T-helper 1 cell treated with Interleukin-12 subunit alpha and Interleukin-12 subunit beta and Interleukin-4 antibody, amounts not matched to agents 30 μg/mL and 1 μg/mL, for 36 hours (primary cell): ENCODE data around the gene JSRP1.

Experiments used
- H3K27ac Mint-ChIP-seq: one replicate; pipeline ENCODE4 v1.8.0; 2021; ENCODE audit warnings: mild to moderate bottlenecking, mixed read lengths
- H3K27me3 Mint-ChIP-seq: one replicate; pipeline ENCODE4 v1.8.0; 2021; ENCODE audit warnings: low read depth, mixed read lengths
- H3K36me3 Mint-ChIP-seq: one replicate; pipeline ENCODE4 v1.8.0; 2021; ENCODE audit warnings: low read depth, mixed read lengths
- H3K4me1 Mint-ChIP-seq: one replicate; pipeline ENCODE4 v1.8.0; 2021; ENCODE audit warnings: low read depth, mixed read lengths
- H3K4me3 Mint-ChIP-seq: one replicate; pipeline ENCODE4 v1.8.0; 2021; ENCODE audit warnings: mild to moderate bottlenecking, moderate library complexity, mixed read lengths
- H3K9me3 Mint-ChIP-seq: one replicate; pipeline ENCODE4 v1.8.0; 2021; ENCODE audit warnings: mixed read lengths

The JSRP1 gene

DNA sequence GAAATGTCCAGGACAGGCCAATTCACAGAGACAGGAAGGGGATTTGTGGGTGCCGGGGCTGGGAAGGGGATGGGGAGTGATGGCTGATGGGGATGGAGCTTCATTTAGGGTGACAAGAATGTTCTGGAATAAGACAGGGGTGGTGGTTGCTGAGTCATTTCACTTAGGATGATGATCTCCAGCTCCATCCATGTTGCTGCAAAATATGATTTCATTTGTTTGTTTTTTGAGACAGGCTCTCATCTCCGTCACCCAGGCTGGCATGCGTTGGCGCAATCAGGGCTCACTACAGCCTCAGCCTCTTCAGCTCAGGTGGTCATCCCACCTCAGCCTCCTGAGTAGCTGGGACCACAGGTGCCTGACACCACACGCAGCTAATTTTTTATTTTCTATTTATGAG, 3.1 kb upstream of the JSRP1 start:
- H3K36me3 Mint-ChIP-seq: no peaks in the 10 kb centered on the region
- H3K4me3 Mint-ChIP-seq: no peak overlapping the region
- H3K27me3 Mint-ChIP-seq: no peaks in the 10 kb centered on the region
- H3K4me1 Mint-ChIP-seq: peaks cover 26% of the 10 kb centered on the region
- peak overlapping the region; percentile 86 for H3K27ac Mint-ChIP-seq
- H3K9me3 Mint-ChIP-seq: no peaks in the 10 kb centered on the region

DNA sequence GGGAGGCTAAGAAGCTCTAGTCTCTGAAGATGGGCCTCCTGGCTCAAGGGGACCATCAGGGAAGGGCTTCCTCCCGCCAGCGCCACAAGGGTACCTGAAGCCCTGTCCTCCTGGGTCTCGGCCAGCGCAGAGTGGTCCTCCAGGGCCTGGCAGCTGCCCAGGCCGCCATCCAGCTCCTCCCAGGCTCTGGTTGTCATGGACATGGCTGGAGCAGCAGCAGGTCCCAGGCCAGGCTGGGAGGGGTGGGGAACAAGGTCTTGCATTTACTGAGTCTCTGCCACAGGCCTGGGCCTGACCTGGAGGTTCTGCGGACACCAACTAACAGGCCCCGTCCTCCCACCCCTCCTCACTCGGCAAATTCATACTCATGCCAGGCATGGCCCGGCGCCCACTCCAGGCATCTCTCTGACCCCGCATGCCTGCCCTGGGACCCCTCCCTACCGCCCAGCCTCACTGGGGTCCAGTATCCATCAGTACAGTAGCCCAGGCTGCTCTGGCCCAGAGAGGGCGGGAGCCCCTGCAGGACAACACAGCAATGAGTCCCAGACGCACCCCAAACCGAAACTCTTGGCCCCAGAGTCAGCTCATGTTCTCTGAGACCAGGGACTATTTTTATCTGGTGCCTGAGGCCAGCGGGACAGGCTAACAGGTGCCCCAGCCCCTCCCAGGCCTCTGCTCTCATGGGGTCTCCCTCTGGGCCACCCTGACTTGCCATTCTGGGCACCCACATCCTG, 938 bp downstream of the JSRP1 start:
- no peaks in the 10 kb centered on the region for H3K9me3 Mint-ChIP-seq
- H3K27ac Mint-ChIP-seq: no peak overlapping the region
- H3K36me3 Mint-ChIP-seq: no peaks in the 10 kb centered on the region
- peaks cover 19% of the 10 kb centered on the region for H3K4me1 Mint-ChIP-seq
- H3K27me3 Mint-ChIP-seq: peaks cover 8% of the 10 kb centered on the region
- no peak overlapping the region for H3K4me3 Mint-ChIP-seq

DNA sequence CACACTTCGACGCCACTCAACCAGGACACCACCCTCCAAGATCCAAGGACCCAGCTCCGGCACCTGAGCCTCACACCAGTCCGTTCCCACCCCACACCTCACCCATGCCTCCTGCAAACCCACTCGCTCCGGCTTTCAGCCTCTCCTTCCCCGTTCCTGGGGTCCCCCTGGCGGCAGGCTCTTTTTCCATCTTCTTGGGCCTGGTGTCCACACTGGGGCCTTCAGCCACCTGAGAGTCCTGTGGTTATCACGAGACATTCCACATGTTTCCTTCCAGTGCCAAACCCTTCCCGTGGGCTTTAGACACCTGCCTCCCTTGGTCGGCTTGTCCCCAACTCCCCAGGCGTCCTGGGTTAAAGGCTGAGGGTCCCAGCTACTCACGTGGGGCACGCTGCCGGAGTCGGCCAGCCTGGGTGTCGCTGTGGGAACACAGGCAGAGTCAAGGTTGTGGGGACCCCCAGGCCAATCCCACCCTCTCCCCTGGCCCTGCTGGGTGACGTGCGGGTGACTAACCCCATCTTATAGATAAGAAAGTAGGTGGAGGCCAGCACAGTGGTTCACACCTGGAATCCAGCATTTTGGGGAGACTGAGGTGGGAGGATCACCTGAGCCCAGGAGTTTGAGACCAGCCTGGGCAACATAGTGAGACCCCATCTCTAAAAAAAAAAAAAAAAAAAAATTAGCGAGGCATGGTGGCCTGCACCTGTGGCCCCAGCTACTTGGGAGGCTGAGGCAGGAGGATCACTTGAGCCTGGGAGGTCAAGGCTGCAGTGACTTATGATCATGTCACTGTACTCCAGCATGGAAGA, 1.9 kb downstream of the JSRP1 start:
- peaks cover 8% of the 10 kb centered on the region for H3K27me3 Mint-ChIP-seq
- H3K36me3 Mint-ChIP-seq: no peaks in the 10 kb centered on the region
- H3K4me3 Mint-ChIP-seq: no peak overlapping the region
- H3K27ac Mint-ChIP-seq: no peak overlapping the region
- H3K4me1 Mint-ChIP-seq: peaks cover 17% of the 10 kb centered on the region
- no peaks in the 10 kb centered on the region for H3K9me3 Mint-ChIP-seq

DNA sequence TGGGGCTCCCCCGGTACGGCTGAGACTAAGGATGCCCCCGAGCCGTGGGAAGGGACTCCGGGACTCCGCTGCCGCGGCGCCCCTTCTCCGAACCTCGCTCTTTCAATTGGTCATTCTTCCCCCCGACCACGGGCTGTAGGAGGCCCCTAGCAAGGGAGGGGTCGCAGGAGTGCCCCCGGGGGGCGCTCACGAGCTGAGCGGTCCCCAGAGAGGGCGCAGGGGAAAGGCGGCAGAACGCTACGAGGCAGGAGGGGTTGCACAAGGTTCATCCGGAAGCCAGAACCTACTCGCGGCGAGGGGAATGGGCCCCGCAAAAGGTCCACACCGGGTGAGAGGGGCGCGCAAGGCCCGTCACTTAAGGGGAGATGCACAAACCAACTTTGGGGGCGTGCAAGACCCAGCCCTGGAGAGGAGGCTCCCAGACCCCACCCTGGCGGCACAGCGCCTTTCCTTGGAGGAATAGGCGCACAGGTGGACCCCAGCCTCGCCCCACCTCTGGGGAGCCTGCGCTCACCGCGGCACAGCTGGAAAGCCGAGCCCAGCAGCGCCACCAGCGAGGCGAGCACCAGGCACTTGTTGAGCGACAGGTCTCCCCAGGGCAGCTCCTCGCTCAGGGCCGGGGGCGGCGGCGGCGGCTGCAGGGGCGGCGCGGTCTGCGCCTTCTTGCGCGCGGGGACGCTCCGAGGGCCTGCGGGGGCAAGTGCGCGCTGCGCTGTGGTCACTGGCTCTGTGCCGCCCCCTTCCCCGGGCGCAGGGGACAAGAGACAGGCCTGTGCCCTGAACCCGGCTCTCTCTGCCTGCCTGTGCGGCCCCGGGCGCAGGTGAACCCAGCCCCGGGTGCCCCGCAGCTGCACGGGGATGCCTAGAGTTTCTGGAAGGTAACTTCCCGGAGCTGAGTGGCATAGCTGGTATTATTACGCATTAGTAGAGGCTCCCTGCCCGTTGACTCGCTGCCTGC, 2.8 kb downstream of the JSRP1 start:
- Mint-ChIP-seq H3K4me3 (peak overlapping the region; percentile 17), H3K27me3 (peaks cover 8% of the 10 kb centered on the region), H3K9me3 (no peaks in the 10 kb centered on the region), H3K4me1 (peaks cover 11% of the 10 kb centered on the region), H3K27ac (no peak overlapping the region), H3K36me3 (peaks cover 3% of the 10 kb centered on the region)

DNA sequence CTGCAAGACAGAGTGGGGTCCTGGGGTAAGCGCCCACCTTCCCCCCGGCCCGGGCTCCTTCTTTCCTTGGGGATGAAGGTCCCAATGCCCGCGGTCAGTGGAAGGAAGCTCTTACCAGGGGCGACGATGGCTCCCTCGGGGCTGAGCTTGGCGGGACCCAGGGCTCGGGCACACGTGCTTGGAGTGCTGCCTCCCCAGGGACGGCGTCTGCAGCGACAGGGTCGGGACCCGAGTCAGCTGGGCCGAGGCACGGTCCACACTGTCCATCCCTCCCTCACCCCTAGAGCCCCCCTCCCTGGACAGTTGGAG, 3.5 kb downstream of the JSRP1 start:
- H3K27ac Mint-ChIP-seq: no peak overlapping the region

DNA sequence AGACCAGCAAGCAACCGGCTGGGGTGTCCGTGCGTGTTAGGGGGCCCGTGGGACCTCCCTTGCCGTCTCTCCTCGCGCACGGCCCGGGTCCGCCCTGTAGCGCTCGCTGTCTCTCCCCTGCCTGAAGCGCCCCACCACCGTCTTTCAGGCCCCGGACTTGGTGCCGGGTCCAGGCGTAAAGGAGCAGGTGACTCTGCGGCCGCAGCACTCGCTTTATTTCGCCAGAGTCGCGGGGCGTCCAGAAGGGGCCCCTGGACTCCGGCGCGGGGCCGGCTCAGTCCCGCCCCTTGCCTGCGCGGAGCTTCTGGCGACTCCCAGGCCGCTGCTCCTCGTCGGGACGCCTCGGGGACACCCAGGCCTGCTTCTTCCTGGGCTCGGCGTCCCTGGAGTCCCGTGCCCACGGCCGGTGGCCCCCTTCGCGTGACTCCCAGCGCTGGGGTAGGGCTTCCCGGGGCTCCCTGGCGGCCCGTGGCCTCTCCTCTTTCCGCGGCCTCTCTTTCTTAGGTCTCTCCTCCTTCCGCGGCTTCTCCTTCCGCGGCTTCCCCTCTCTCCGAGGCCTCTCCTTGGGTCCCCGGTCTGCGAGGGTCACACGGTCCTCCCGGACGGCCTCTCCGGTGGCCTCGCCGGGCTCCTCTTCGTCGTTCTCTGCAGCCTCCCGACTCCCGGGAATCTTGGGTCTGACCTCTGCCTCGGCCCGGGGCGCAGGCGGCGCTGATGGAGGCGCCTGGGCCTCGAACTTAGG, 4.0 kb downstream of the JSRP1 start:
- Mint-ChIP-seq H3K9me3 (no peaks in the 10 kb centered on the region), H3K27me3 (peaks cover 8% of the 10 kb centered on the region), H3K27ac (no peak overlapping the region), H3K4me3 (peak overlapping the region; percentile 7), H3K36me3 (peaks cover 4% of the 10 kb centered on the region), H3K4me1 (peaks cover 2% of the 10 kb centered on the region)

More for the DNA sequence above, 3.5 kb downstream of the JSRP1 start:
- Mint-ChIP-seq H3K9me3 (no peaks in the 10 kb centered on the region), H3K36me3 (peaks cover 4% of the 10 kb centered on the region), H3K27me3 (peaks cover 8% of the 10 kb centered on the region), H3K4me3 (peak overlapping the region; percentile 7), H3K4me1 (peaks cover 5% of the 10 kb centered on the region)

DNA sequence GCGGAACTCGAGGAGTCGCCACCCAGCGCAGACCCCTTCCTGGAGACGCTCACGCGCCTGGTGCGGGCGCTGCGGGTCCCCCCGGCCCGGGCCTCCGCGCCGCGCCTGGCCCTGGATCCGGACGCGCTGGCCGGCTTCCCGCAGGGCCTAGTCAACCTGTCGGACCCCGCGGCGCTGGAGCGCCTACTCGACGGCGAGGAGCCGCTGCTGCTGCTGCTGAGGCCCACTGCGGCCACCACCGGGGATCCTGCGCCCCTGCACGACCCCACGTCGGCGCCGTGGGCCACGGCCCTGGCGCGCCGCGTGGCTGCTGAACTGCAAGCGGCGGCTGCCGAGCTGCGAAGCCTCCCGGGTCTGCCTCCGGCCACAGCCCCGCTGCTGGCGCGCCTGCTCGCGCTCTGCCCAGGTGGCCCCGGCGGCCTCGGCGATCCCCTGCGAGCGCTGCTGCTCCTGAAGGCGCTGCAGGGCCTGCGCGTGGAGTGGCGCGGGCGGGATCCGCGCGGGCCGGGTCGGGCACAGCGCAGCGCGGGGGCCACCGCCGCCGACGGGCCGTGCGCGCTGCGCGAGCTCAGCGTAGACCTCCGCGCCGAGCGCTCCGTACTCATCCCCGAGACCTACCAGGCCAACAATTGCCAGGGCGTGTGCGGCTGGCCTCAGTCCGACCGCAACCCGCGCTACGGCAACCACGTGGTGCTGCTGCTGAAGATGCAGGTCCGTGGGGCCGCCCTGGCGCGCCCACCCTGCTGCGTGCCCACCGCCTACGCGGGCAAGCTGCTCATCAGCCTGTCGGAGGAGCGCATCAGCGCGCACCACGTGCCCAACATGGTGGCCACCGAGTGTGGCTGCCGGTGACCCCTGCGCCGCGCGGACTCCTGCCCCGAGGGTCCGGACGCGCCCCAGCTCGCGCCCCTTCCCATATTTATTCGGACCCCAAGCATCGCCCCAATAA, 4.8 kb downstream of the JSRP1 start:
- H3K36me3 Mint-ChIP-seq: peaks cover 7% of the 10 kb centered on the region
- H3K27me3 Mint-ChIP-seq: peaks cover 8% of the 10 kb centered on the region
- H3K9me3 Mint-ChIP-seq: no peaks in the 10 kb centered on the region
- no peak overlapping the region for H3K27ac Mint-ChIP-seq
- H3K4me1 Mint-ChIP-seq: peaks cover 2% of the 10 kb centered on the region
- H3K4me3 Mint-ChIP-seq: no peak overlapping the region

DNA sequence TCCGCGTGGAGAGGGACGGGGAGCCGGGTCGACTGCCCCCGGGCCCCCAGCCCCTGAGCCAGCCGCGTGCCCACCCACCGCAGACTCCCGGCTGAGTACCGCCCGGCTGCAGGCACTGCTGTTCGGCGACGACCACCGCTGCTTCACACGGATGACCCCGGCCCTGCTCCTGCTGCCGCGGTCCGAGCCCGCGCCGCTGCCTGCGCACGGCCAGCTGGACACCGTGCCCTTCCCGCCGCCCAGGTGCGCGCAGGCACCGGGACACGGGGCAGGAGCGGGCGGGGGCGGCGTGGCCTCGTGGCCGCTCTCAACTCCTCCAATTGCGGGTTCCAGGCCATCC, 5.5 kb downstream of the JSRP1 start:
- peaks cover 9% of the 10 kb centered on the region for H3K36me3 Mint-ChIP-seq
- H3K4me1 Mint-ChIP-seq: peaks cover 2% of the 10 kb centered on the region
- no peak overlapping the region for H3K27ac Mint-ChIP-seq
- H3K27me3 Mint-ChIP-seq: peaks cover 8% of the 10 kb centered on the region
- H3K4me3 Mint-ChIP-seq: no peak overlapping the region
- H3K9me3 Mint-ChIP-seq: no peaks in the 10 kb centered on the region

DNA sequence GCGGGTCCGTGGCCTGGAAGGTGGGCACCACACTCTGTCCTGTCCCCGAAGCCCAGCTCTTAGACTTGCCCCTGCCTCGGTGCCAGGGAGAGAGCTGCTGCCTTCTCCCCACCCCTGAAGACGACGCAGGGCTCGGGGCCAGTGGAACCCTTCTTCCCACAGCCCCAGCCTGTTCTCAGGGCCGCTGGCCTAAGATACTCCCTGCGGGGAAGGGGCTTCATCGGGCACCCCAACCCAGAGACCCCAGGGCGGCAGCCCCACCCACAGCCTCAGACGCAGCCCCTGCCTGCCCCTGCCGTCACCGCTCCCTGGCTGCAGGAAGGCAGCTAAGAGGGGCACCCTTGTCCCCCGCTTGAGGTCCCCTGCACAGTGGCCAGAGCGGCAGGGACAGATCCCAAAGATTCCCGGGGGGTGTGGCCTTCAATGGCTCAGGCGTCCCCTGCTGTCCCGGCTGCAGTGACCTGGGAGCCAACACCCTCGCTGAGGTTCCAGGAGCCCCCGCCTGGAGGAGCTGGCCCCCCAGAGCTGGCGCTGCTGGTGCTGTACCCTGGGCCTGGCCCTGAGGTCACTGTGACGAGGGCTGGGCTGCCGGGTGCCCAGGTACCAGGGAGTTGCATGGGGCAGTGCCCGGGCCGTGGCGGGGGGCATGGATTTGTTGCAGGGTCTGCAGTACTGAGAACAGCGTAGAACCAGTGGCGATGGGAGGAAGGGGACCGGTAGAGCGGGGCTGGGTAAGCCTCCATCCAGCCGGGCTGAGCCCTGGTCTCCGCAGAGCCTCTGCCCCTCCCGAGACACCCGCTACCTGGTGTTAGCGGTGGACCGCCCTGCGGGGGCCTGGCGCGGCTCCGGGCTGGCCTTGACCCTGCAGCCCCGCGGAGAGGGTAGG, 6.1 kb downstream of the JSRP1 start:
- no peak overlapping the region for H3K4me3 Mint-ChIP-seq
- H3K9me3 Mint-ChIP-seq: no peaks in the 10 kb centered on the region
- H3K27me3 Mint-ChIP-seq: peaks cover 8% of the 10 kb centered on the region
- peaks cover 10% of the 10 kb centered on the region for H3K36me3 Mint-ChIP-seq
- no peak overlapping the region for H3K27ac Mint-ChIP-seq
- H3K4me1 Mint-ChIP-seq: peaks cover 2% of the 10 kb centered on the region

DNA sequence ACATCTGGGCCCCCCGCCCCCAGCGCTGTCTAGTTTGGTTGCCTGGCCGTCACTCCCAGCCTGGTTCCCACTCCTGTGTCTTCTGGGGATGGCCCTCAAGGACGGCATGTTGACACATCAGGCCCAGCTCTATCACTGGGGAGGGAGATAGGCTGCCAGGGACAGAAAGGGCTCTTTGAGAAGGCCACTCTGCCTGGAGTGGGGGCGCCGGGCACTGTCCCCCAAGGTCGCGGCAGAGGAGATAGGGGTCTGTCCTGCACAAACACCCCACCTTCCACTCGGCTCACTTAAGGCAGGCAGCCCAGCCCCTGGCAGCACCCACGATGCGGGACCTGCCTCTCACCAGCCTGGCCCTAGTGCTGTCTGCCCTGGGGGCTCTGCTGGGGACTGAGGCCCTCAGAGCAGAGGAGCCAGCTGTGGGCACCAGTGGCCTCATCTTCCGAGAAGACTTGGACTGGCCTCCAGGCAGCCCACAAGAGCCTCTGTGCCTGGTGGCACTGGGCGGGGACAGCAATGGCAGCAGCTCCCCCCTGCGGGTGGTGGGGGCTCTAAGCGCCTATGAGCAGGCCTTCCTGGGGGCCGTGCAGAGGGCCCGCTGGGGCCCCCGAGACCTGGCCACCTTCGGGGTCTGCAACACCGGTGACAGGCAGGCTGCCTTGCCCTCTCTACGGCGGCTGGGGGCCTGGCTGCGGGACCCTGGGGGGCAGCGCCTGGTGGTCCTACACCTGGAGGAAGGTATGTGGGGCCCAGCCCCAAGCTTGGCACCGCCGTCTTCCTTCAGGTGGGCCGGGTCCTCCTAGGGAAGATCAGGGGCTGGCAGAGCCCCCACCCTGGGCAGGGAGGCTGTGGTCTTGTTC, 7.0 kb downstream of the JSRP1 start, which contains the start of gene AMH:
Gene AMH (plus strand): TSS at position 314 of the 857 bp plus-strand sequence. CDS start 10 bp downstream, at position 324.
- Mint-ChIP-seq H3K36me3 (peaks cover 14% of the 10 kb centered on the region), H3K9me3 (no peaks in the 10 kb centered on the region), H3K27me3 (peaks cover 7% of the 10 kb centered on the region), H3K4me1 (peaks cover 2% of the 10 kb centered on the region), H3K4me3 (no peak within 1 kb of the TSS), H3K27ac (no peak within 1 kb of the TSS)

DNA sequence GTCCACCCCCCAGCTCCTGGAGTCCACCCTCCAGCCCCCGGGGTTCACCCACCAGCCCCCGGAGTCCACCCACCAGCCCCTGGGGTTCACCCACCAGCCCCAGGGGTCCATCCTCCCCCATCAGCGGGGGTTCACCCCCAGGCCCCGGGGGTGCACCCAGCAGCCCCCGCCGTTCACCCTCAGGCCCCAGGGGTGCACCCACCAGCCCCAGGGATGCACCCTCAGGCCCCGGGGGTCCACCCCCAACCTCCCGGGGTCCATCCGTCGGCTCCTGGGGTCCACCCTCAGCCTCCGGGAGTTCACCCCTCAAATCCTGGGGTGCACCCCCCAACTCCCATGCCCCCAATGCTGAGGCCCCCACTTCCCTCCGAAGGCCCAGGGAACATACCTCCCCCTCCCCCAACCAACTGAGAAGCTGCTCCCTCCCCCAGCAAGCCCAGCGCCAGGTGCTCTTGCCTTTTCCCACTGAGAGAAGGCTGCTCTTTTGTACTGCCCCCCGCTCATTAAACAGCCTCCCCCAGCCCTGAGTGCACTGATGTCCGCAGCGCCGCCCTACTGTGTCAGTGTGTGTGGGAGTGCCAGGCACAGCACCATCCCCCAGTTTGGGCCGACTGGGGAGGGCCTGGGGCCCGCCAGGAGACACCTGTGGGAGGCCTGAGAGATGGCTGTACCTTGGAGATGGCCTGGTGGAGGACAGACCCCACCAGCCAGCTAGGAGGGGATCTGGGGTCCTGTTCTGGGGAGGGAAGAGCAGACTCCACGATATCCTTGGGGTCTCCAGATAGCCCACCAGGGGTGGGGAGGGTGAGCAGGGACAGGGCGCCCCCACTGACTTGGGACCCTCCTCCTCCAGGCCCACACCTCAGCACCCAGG, 7.8 kb downstream of the JSRP1 start:
- Mint-ChIP-seq H3K9me3 (no peaks in the 10 kb centered on the region), H3K4me1 (peaks cover 2% of the 10 kb centered on the region), H3K27me3 (peaks cover 4% of the 10 kb centered on the region), H3K27ac (no peak overlapping the region), H3K4me3 (no peak overlapping the region), H3K36me3 (peaks cover 14% of the 10 kb centered on the region)
